HepG2 (cell line): ENCODE results near the gene NKD1. TPM values are rescaled to one million over a fixed set of nuclear protein-coding genes. Genes with fewer than 3 reads are reported as not detected.
A peak's percentile ranks its signal among the peaks of the same experiment; 100 is the strongest.

ENCODE experiments used
- ADNP ChIP-seq: sonication (generic); formaldehyde crosslinking; IDR thresholded peaks from 2 replicates; pipeline ENCODE4 v1.4.0; 2020; ENCODE audit warnings: missing genetic modification reagents
- CBX5 ChIP-seq: sonication (generic); formaldehyde crosslinking; IDR thresholded peaks from 2 replicates; pipeline ENCODE4 v1.4.0; 2020; ENCODE audit warnings: missing genetic modification reagents, borderline replicate concordance
- GATAD2A ChIP-seq: IDR thresholded peaks from 2 replicates; pipeline ENCODE4 v1.6.1; 2016
- KAT8 ChIP-seq: IDR thresholded peaks from 2 replicates; pipeline ENCODE4 v1.6.1; 2016; ENCODE audit warnings: missing genetic modification reagents, missing compliant biosample characterization
- KDM1A ChIP-seq: IDR thresholded peaks from 2 replicates; pipeline ENCODE4 v1.6.1; 2016; ENCODE audit warnings: missing compliant biosample characterization
- KDM5B ChIP-seq: sonication (generic); formaldehyde crosslinking; IDR thresholded peaks from 2 replicates; pipeline ENCODE4 v1.4.0; 2020; ENCODE audit warnings: missing genetic modification reagents, mild to moderate bottlenecking, borderline replicate concordance
- KLF13 ChIP-seq: sonication (generic); formaldehyde crosslinking; IDR thresholded peaks from 2 replicates; pipeline ENCODE4 v1.4.0; 2020; ENCODE audit warnings: mild to moderate bottlenecking, missing genetic modification reagents
- MIER2 ChIP-seq: IDR thresholded peaks from 2 replicates; pipeline ENCODE4 v1.6.1; 2016; ENCODE audit warnings: missing biosample characterization, missing genetic modification reagents
- MXD4 ChIP-seq: IDR thresholded peaks from 2 replicates; pipeline ENCODE4 v1.6.1; 2016; ENCODE audit warnings: mild to moderate bottlenecking, missing biosample characterization, missing genetic modification reagents
- PHF20 ChIP-seq: sonication (generic); formaldehyde crosslinking; IDR thresholded peaks from 2 replicates; pipeline ENCODE4 v1.5.0; 2020; ENCODE audit warnings: mild to moderate bottlenecking, missing genetic modification reagents
- PHF21A ChIP-seq: sonication (generic); formaldehyde crosslinking; IDR thresholded peaks from 2 replicates; pipeline ENCODE4 v1.5.0; 2020; ENCODE audit warnings: mild to moderate bottlenecking, missing genetic modification reagents
- SRY ChIP-seq: sonication (generic); formaldehyde crosslinking; IDR thresholded peaks from 2 replicates; pipeline ENCODE4 v1.8.0; 2022; ENCODE audit warnings: mild to moderate bottlenecking, missing genetic modification reagents
- U2AF1 ChIP-seq: fragments of 200-400 bp; formaldehyde crosslinking; optimal IDR thresholded peaks from 2 replicates; pipeline ENCODE3; 2017; ENCODE audit warnings: mild to moderate bottlenecking, low read depth, low read length
- ZFP36L2 ChIP-seq: sonication (generic); formaldehyde crosslinking; IDR thresholded peaks from 2 replicates; pipeline ENCODE4 v1.4.0; 2020; ENCODE audit warnings: missing genetic modification reagents
- ZFP82 ChIP-seq: sonication (generic); formaldehyde crosslinking; IDR thresholded peaks from 2 replicates; pipeline ENCODE4 v1.5.1; 2020; ENCODE audit warnings: mild to moderate bottlenecking, missing genetic modification reagents, borderline replicate concordance
- ZNF225 ChIP-seq: sonication (generic); formaldehyde crosslinking; IDR thresholded peaks from 2 replicates; pipeline ENCODE4 v1.4.0; 2020; ENCODE audit warnings: mild to moderate bottlenecking, missing genetic modification reagents
- ZNF333 ChIP-seq: sonication (generic); formaldehyde crosslinking; IDR thresholded peaks from 2 replicates; pipeline ENCODE4 v1.4.0; 2020; ENCODE audit warnings: mild to moderate bottlenecking, missing genetic modification reagents, borderline replicate concordance
- ZNF367 ChIP-seq: sonication (generic); formaldehyde crosslinking; IDR thresholded peaks from 2 replicates; pipeline ENCODE4 v1.4.0; 2020; ENCODE audit warnings: missing genetic modification reagents, borderline replicate concordance
- ZNF430 ChIP-seq: sonication (generic); formaldehyde crosslinking; IDR thresholded peaks from 2 replicates; pipeline ENCODE4 v1.9.0; 2021; ENCODE audit warnings: mild to moderate bottlenecking, missing genetic modification reagents
- ZNF567 ChIP-seq: sonication (generic); formaldehyde crosslinking; IDR thresholded peaks from 2 replicates; pipeline ENCODE4 v1.8.1; 2023; ENCODE audit warnings: mild to moderate bottlenecking, missing genetic modification reagents, borderline replicate concordance
- ZNF616 ChIP-seq: sonication (generic); formaldehyde crosslinking; IDR thresholded peaks from 2 replicates; pipeline ENCODE4 v1.5.0; 2020; ENCODE audit warnings: low read depth, mild to moderate bottlenecking, missing genetic modification reagents
- ZNF777 ChIP-seq: sonication (generic); formaldehyde crosslinking; IDR thresholded peaks from 2 replicates; pipeline ENCODE4 v1.4.0; 2020; ENCODE audit warnings: missing genetic modification reagents
- ZNF839 ChIP-seq: sonication (generic); formaldehyde crosslinking; IDR thresholded peaks from 2 replicates; pipeline ENCODE4 v1.4.0; 2020; ENCODE audit warnings: missing genetic modification reagents, mild to moderate bottlenecking, borderline replicate concordance
- polyA plus RNA-seq, 8 experiments: library from polyadenylated mRNA; depleted of rRNA in 3 of 8; stranded (reverse) in 7 of 8; unstranded in 1 of 8; fragments of >200 nt; fragmentation: Illumina TruSeq in 4 of 8; extraction: Trizol in 4 of 8; gene quantifications; 2 replicates each; pipeline versions ENCODE4 v1.2.1 to v1.2.3, GENCODE V29; 2011 to 2016; ENCODE audit warnings: low read depth in 4 of 8, missing spikeins in 1 of 8, mixed read lengths in 1 of 8; ENCODE audit not compliant: insufficient read depth in 1 of 8
- total RNA-seq, 5 experiments: library from RNA; depleted of rRNA; stranded (reverse); fragments of >200 nt; fragmentation: Illumina TruSeq; extraction: Trizol; gene quantifications; 2 replicates each; pipeline ENCODE4 v1.2.3, GENCODE V29; 2016; ENCODE audit warnings: low read depth in 1 of 5
- TF ChIP-seq, protein P1 (sequence below): sonication (generic); formaldehyde crosslinking; IDR thresholded peaks from 2 replicates; pipeline ENCODE4 v1.5.0; 2020; ENCODE audit warnings: missing genetic modification reagents
- TF ChIP-seq, protein P2 (sequence below): IDR thresholded peaks from 2 replicates; pipeline ENCODE4 v1.6.1; 2012; ENCODE audit warnings: inconsistent platforms
- TF ChIP-seq, protein P3 (sequence below): sonication (generic); formaldehyde crosslinking; IDR thresholded peaks from 2 replicates; pipeline ENCODE4 v1.4.0; 2020; ENCODE audit warnings: missing genetic modification reagents
- TF ChIP-seq, protein P4 (sequence below): sonication (generic); formaldehyde crosslinking; IDR thresholded peaks from 2 replicates; pipeline ENCODE4 v1.4.0; 2020; ENCODE audit warnings: missing genetic modification reagents

The NKD1 gene
- total and polyA plus RNA-seq, 2 of the 13 experiments (the other 11 are each of a cell fraction or from before 2014, with no cell fraction given): 70.4 to 121 TPM

DNA sequence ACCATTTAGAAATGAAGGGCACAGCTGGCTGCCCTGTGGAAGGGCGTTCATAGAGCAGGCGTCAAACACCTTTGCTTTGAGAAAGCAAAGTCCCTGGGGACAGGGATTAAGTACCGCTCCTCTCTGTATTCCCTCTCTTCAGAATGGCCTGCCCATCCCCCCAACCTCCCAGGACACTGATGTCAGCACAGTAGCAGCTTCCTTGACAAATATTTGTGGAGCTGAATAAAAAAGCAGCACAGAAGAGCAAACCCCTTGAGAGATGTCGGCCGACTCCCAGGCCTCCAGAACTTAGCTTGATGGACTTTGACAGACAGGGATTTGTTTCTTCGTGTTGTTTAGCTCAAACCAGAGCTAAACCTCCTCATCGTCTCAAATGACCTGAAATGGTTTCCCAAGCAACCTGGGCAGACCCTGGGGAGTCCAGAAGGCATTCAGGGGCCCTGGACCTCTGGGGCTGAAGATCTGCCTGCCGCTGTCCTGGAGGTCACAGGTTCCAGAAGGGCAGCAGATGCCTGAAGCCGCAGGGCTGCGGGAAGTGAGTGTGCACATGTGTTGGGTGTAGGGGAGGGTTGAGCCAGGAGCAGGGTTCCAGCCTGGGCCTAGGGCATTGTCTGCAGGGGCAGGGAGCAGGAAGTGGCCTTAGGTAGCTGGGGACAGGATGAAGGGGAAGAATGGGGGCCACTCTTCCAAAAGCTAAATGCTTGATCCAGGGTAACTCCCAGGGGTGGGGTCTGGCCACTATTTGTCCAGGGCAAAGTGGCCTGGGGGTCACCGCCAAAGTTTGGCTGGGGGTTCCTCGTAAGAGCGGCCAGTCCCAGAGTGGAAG lies 42.3 kb upstream of the NKD1 start (continued):
- TF ChIP-seq, protein P1, sequence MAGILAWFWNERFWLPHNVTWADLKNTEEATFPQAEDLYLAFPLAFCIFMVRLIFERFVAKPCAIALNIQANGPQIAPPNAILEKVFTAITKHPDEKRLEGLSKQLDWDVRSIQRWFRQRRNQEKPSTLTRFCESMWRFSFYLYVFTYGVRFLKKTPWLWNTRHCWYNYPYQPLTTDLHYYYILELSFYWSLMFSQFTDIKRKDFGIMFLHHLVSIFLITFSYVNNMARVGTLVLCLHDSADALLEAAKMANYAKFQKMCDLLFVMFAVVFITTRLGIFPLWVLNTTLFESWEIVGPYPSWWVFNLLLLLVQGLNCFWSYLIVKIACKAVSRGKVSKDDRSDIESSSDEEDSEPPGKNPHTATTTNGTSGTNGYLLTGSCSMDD (CRISPR knock-in tag): no peak
- TF ChIP-seq, protein P2, sequence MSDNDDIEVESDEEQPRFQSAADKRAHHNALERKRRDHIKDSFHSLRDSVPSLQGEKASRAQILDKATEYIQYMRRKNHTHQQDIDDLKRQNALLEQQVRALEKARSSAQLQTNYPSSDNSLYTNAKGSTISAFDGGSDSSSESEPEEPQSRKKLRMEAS: peak; percentile 93
- peak; percentile 25; the same call in 1 of the 2 replicates for TF ChIP-seq MXD4
- TF ChIP-seq PHF20 (CRISPR knock-in tag): no peak
- no peak for TF ChIP-seq ZFP36L2
- TF ChIP-seq ZNF567 (CRISPR knock-in tag): 0 out of 2 replicates have a peak, but pooled peaks have one; percentile 77
- peak; percentile 24; the same call in 1 of the 2 replicates for TF ChIP-seq MIER2 (CRISPR knock-in tag)
- peak; percentile 70; the same call in 1 of the 2 replicates for TF ChIP-seq GATAD2A (CRISPR knock-in tag)
- no peak for TF ChIP-seq KDM1A (CRISPR knock-in tag)
- no peak; the same call in 1 of the 2 replicates for TF ChIP-seq KLF13 (CRISPR knock-in tag)
- peak; percentile 60 for TF ChIP-seq U2AF1
- no peak for TF ChIP-seq ZNF777
- peak; percentile 14; the same call in 1 of the 2 replicates for TF ChIP-seq ZNF430 (CRISPR knock-in tag)
- no peak; the same call in 1 of the 2 replicates for TF ChIP-seq ZNF333 (CRISPR knock-in tag)
- TF ChIP-seq, protein P3, sequence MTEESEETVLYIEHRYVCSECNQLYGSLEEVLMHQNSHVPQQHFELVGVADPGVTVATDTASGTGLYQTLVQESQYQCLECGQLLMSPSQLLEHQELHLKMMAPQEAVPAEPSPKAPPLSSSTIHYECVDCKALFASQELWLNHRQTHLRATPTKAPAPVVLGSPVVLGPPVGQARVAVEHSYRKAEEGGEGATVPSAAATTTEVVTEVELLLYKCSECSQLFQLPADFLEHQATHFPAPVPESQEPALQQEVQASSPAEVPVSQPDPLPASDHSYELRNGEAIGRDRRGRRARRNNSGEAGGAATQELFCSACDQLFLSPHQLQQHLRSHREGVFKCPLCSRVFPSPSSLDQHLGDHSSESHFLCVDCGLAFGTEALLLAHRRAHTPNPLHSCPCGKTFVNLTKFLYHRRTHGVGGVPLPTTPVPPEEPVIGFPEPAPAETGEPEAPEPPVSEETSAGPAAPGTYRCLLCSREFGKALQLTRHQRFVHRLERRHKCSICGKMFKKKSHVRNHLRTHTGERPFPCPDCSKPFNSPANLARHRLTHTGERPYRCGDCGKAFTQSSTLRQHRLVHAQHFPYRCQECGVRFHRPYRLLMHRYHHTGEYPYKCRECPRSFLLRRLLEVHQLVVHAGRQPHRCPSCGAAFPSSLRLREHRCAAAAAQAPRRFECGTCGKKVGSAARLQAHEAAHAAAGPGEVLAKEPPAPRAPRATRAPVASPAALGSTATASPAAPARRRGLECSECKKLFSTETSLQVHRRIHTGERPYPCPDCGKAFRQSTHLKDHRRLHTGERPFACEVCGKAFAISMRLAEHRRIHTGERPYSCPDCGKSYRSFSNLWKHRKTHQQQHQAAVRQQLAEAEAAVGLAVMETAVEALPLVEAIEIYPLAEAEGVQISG (CRISPR knock-in tag): peak; percentile 55; the same call in 1 of the 2 replicates
- 0 out of 2 replicates have a peak, but pooled peaks have one; percentile 70 for TF ChIP-seq SRY (CRISPR knock-in tag)
- no peak for TF ChIP-seq ADNP (CRISPR knock-in tag)
- peak; percentile 55; the same call in 1 of the 2 replicates for TF ChIP-seq KDM5B (CRISPR knock-in tag)
- TF ChIP-seq ZNF839 (CRISPR knock-in tag): no peak
- no peak for TF ChIP-seq ZFP82
- no peak for TF ChIP-seq ZNF367 (CRISPR knock-in tag)
- TF ChIP-seq PHF21A (CRISPR knock-in tag): peak; percentile 81
- TF ChIP-seq ZNF225 (CRISPR knock-in tag): no peak
- TF ChIP-seq KAT8: peak; percentile 38; the same call in 1 of the 2 replicates
- TF ChIP-seq, protein P4, sequence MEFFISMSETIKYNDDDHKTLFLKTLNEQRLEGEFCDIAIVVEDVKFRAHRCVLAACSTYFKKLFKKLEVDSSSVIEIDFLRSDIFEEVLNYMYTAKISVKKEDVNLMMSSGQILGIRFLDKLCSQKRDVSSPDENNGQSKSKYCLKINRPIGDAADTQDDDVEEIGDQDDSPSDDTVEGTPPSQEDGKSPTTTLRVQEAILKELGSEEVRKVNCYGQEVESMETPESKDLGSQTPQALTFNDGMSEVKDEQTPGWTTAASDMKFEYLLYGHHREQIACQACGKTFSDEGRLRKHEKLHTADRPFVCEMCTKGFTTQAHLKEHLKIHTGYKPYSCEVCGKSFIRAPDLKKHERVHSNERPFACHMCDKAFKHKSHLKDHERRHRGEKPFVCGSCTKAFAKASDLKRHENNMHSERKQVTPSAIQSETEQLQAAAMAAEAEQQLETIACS (CRISPR knock-in tag): 0 out of 2 replicates have a peak, but pooled peaks have one; percentile 5
- 0 out of 2 replicates have a peak, but pooled peaks have one; percentile 68 for TF ChIP-seq ZNF616 (CRISPR knock-in tag)
- TF ChIP-seq CBX5 (CRISPR knock-in tag): peak; percentile 38; the same call in 1 of the 2 replicates
